ENCODE data around the gene IFNA2.

Gene IFNA2

DNA sequence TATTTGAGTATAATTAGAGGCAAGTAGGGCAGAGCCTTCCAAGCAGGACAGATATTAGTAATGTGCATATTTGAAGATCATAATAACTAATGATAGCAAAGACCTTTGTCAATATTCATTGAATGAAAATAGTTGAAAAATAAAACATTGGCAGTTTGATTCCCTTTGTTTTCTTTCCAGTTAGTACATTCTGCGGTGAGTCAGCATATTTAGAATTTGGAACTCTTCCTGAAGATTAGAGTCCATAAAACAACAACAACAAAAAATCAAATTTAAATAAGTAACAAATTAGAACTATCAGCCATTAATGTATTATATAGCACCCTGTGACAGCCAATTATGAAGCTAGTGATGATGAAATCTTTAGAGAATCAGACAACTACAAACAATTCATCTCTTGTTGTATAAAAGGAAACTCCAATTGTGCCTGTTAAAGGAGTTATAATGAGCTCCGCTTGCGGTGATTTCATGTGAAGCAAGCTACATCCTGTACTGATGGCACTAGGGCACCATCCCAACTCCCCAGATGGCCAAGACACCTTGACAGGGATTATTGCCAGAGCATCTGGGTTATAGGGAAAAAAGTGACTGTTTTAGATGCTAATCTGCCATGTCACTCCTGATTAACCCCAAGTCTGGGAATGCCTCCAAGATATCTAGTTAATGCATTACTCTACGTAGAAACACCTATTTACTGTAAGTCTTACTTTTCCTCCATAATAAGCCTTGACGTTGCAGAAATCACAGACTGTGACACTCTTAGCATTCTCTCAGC is 30.5 kb upstream of the IFNA2 start:
- peak; percentile 15 for DNase-seq (ENCODE audit: extremely low read depth, low read depth)
- H3K4me3 ChIP-seq (replicated peaks; ENCODE audit: low read depth, low read length), result no peak overlapping the region
- TF ChIP-seq, protein P1, sequence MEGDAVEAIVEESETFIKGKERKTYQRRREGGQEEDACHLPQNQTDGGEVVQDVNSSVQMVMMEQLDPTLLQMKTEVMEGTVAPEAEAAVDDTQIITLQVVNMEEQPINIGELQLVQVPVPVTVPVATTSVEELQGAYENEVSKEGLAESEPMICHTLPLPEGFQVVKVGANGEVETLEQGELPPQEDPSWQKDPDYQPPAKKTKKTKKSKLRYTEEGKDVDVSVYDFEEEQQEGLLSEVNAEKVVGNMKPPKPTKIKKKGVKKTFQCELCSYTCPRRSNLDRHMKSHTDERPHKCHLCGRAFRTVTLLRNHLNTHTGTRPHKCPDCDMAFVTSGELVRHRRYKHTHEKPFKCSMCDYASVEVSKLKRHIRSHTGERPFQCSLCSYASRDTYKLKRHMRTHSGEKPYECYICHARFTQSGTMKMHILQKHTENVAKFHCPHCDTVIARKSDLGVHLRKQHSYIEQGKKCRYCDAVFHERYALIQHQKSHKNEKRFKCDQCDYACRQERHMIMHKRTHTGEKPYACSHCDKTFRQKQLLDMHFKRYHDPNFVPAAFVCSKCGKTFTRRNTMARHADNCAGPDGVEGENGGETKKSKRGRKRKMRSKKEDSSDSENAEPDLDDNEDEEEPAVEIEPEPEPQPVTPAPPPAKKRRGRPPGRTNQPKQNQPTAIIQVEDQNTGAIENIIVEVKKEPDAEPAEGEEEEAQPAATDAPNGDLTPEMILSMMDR (IDR thresholded peaks at IDR 0.05; ENCODE audit: low read depth, low read length, missing control alignments), result no peak

DNA sequence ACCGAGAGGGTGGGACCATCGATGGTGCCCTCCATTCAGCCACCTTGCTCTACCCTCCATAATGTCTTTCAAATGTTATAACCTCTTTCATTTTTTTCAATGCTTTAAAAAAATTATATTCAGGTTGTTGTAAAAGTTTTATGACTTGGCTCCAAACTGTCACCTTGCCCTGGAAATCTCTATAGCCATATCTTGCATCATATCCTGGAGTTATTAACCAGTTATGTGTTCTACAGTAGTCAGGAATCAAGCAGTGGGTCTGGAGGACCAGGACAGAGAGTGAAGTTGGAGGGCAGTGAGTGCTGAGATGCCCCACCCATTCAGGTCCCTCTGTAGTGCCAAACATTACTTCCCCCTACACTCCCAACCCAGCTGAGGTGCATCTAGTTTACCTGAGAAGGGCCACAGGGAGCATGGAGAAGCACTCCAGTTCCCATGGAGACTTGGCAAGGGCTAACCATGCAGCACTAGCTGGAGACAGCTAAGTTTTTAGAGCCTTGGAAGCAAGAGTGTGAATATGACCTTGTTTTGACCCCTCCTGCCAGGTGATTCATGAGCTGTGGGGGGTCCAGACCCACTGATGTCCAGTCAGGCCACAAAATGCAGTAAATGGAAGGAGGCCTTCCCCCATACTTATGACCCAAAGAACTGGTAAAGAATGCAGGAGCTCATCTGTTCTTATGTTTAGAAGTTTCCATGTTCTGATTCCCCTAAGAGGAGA is 29.2 kb upstream of the IFNA2 start:
- TF ChIP-seq, protein P1 (IDR thresholded peaks at IDR 0.05; ENCODE audit: low read depth, low read length, missing control alignments), result no peak
- H3K4me3 ChIP-seq (replicated peaks; ENCODE audit: low read depth, low read length), result no peak overlapping the region
- no peak for DNase-seq (ENCODE audit: extremely low read depth, low read depth)

DNA sequence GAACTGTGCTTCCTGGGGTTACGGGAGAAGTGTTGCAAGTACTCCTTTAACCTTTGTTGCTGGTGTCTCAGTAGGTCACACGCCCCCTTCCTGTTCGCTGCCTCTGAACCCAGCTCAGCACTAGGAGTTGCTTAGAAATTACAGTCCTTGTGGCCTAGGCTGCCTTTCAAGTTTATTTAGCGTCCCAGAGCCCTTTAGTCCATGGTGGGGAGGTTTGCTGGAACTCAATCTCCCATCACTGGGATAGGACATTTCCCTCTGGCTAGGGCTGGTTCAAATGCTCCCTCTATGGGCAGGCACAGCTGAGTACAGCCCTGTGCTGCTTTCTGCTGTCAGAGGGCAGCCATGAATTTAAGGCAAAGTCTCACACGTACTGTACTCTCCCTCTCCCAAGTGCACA is 28.4 kb upstream of the IFNA2 start:
- no peak for DNase-seq (ENCODE audit: extremely low read depth, low read depth)
- TF ChIP-seq, protein P1 (IDR thresholded peaks at IDR 0.05; ENCODE audit: low read depth, low read length, missing control alignments), result peak; percentile 29
- no peak overlapping the region for H3K4me3 ChIP-seq (replicated peaks; ENCODE audit: low read depth, low read length)

DNA sequence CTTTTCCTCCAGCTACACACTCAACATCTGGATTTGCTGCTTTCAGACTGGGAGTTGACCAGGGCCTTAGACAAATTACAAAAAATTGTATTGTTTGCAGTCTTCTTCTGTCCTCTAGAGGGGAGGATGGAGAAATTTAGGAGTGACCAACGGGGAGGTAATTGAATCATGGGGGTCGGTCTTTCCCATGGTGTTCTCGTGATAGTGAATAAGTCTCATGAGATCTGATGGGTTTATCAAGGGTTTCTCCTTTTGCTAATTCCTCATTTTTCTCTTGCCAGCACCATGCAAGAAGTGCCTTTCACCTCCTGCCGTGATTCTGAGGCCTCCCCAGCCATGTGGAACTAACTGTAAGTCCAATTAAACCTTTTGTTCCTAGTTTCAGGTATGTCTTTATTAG is 28.0 kb upstream of the IFNA2 start:
- TF ChIP-seq, protein P1 (IDR thresholded peaks at IDR 0.05; ENCODE audit: low read depth, low read length, missing control alignments), result no peak
- no peak for DNase-seq (ENCODE audit: extremely low read depth, low read depth)
- no peak overlapping the region for H3K4me3 ChIP-seq (replicated peaks; ENCODE audit: low read depth, low read length)

DNA sequence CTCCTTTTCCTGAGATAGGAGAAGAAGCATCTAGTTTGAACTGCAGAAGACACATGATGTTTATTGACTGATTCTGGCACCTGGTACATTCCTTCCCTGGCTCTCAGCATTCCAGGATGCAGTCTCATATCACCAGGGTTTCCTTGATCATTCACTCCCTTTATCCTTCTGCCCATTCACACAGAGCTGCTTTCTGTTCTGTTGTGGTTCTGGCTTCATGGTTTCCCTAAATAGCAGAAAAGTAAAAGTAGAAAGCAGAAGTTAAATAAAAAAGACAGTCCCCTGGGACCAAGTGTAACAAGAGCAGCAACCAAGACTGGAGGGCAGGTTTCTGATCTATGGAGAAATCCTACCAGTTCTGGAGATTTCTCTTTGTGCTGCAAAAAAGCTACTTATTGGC is 26.9 kb upstream of the IFNA2 start:
- DNase-seq (ENCODE audit: extremely low read depth, low read depth), result no peak
- H3K4me3 ChIP-seq (replicated peaks; ENCODE audit: low read depth, low read length), result no peak overlapping the region
- TF ChIP-seq, protein P1 (IDR thresholded peaks at IDR 0.05; ENCODE audit: low read depth, low read length, missing control alignments), result no peak

DNA sequence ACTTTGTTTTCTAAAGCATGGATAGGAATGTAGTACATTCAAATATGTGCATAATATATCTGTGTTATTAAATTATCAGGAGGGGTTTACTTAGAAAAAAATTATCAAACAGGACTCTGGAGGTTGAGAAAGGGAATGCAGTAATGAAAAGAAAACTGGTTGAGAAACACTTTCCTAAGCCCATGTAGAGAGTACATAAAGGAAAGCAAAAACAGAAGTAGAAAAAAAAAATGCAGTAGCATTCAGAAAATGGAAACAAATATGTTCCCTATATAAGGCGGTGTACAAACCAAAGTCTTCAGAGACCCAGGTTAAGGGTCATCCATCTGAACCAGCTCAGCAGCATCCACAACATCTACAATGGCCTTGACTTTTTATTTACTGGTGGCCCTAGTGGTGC is 23.6 kb upstream of the IFNA2 start, which contains the start of gene IFNA8:
Gene IFNA8, plus strand, starts transcription at position 301 of the 400 bp plus-strand sequence. Its CDS starts 60 bp downstream, at position 361.
- TF ChIP-seq, protein P1 (IDR thresholded peaks at IDR 0.05; ENCODE audit: low read depth, low read length, missing control alignments), result no peak
- DNase-seq (ENCODE audit: extremely low read depth, low read depth), result no peak
- H3K4me3 ChIP-seq (replicated peaks; ENCODE audit: low read depth, low read length), result no peak within 1 kb of the TSS

All from HFF-Myc (cell line).